ENCODE results near the gene OR51B5. TPM values are rescaled to one million over a fixed set of nuclear protein-coding genes. Genes with fewer than 3 reads are reported as not detected.

The OR51B5 gene
- total and polyA plus RNA-seq, 2 experiments from 2014 or later = not detected

DNA sequence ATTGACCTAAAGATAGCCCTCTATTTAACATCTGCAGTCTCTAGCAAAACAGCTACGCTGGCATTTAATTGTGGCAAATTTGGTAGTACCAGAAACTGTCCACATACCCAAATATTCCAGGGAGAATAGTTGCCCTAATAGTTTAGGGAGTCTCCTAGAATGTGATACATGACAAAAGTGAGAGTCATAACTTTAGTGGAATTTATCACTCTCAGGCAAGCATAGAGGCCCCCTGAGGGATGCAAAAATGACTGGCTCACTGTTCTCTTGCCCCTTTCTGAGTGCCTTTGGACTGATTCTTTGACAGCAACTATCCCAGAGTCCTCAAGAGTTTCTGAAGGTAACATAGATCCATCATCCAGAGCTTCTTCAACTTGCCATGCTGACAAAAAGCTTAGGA lies 39.3 kb downstream of the OR51B5 start:
- Histone ChIP-seq H4K20me1 (replicated peaks; ENCODE audit: insufficient read depth) (no peaks in the 10 kb centered on the region; the same call in 1 of the 2 replicates), H3K36me3 (ENCODE audit: insufficient read depth) (no peaks in the 10 kb centered on the region), H3K4me1 (ENCODE audit: insufficient read depth) (no peaks in the 10 kb centered on the region), H3K4me3 (no peak overlapping the region), H3K27me3 (ENCODE audit: insufficient read depth) (no peaks in the 10 kb centered on the region), H2AFZ (no peak overlapping the region), H3K4me2 (no peak overlapping the region), H3F3A (replicated peaks; ENCODE audit: low read depth) (no peaks in the 10 kb centered on the region), H3K9me2 (ENCODE audit: insufficient read depth) (no peaks in the 10 kb centered on the region), H3K79me2 (replicated peaks; ENCODE audit: insufficient read depth) (no peaks in the 10 kb centered on the region), H3K27ac (ENCODE audit: low read depth) (no peak overlapping the region)
- TF ChIP-seq, protein P1, sequence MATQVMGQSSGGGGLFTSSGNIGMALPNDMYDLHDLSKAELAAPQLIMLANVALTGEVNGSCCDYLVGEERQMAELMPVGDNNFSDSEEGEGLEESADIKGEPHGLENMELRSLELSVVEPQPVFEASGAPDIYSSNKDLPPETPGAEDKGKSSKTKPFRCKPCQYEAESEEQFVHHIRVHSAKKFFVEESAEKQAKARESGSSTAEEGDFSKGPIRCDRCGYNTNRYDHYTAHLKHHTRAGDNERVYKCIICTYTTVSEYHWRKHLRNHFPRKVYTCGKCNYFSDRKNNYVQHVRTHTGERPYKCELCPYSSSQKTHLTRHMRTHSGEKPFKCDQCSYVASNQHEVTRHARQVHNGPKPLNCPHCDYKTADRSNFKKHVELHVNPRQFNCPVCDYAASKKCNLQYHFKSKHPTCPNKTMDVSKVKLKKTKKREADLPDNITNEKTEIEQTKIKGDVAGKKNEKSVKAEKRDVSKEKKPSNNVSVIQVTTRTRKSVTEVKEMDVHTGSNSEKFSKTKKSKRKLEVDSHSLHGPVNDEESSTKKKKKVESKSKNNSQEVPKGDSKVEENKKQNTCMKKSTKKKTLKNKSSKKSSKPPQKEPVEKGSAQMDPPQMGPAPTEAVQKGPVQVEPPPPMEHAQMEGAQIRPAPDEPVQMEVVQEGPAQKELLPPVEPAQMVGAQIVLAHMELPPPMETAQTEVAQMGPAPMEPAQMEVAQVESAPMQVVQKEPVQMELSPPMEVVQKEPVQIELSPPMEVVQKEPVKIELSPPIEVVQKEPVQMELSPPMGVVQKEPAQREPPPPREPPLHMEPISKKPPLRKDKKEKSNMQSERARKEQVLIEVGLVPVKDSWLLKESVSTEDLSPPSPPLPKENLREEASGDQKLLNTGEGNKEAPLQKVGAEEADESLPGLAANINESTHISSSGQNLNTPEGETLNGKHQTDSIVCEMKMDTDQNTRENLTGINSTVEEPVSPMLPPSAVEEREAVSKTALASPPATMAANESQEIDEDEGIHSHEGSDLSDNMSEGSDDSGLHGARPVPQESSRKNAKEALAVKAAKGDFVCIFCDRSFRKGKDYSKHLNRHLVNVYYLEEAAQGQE (IDR thresholded peaks at IDR 0.05; ENCODE audit: unreplicated experiment) = no peak
- no peak for TF ChIP-seq STAT1 (IDR thresholded peaks at IDR 0.05; ENCODE audit: unreplicated experiment)
- no peak for TF ChIP-seq NANOG (IDR thresholded peaks at IDR 0.05; ENCODE audit: borderline replicate concordance)
- no peak for TF ChIP-seq EZH2phosphoT487 (IDR thresholded peaks at IDR 0.05; ENCODE audit: unreplicated experiment)
- no peak for TF ChIP-seq EZH2 (IDR thresholded peaks at IDR 0.05; ENCODE audit: low read depth, unreplicated experiment)
- TF ChIP-seq POLR2AphosphoS5 (IDR thresholded peaks at IDR 0.05; ENCODE audit: low read depth) = no peak
- H3K36me3 Mint-ChIP-seq (ENCODE audit: low read depth) = no peaks in the 10 kb centered on the region
- no peak overlapping the region for H3K27ac Mint-ChIP-seq
- H3K27me3 Mint-ChIP-seq (ENCODE audit: insufficient read depth, low read depth, poor library complexity) = no peaks in the 10 kb centered on the region
- ATAC-seq (no peak), DNase-seq (ENCODE audit: low spot score) (no peak)
- no peaks in the 10 kb centered on the region for H3K4me1 Mint-ChIP-seq
- H3K9me3 Mint-ChIP-seq = no peaks in the 10 kb centered on the region
- no peak overlapping the region for H3K4me3 Mint-ChIP-seq

DNA sequence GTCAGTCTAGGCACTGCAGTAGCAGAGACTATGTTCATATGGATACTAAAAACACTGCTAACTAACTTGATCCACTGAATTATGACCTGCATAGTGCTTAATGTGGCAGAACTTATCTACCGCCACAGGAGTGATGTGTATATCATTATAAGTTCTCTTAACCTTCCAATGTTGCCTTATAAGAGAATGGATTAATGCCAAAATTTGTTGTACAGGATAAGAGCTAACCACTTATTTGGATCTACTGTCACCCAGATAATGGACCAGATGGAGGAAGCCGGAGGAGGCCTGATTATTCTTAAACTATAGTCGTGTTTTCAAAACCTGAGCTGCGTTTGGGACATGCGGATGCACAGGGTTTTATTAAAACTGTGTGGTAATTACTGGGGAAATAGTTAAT lies 39.7 kb downstream of the OR51B5 start:
- Mint-ChIP-seq H3K4me1 (no peaks in the 10 kb centered on the region), H3K4me3 (no peak overlapping the region), H3K27me3 (ENCODE audit: insufficient read depth, low read depth, poor library complexity) (no peaks in the 10 kb centered on the region), H3K36me3 (ENCODE audit: low read depth) (no peaks in the 10 kb centered on the region), H3K27ac (no peak overlapping the region), H3K9me3 (no peaks in the 10 kb centered on the region)
- no peak for DNase-seq (ENCODE audit: low spot score)
- no peak for ATAC-seq
- Histone ChIP-seq H3K36me3 (ENCODE audit: insufficient read depth) (no peaks in the 10 kb centered on the region), H2AFZ (no peak overlapping the region), H3K27me3 (ENCODE audit: insufficient read depth) (no peaks in the 10 kb centered on the region), H3K4me3 (no peak overlapping the region), H3F3A (replicated peaks; ENCODE audit: low read depth) (no peaks in the 10 kb centered on the region), H4K20me1 (replicated peaks; ENCODE audit: insufficient read depth) (no peaks in the 10 kb centered on the region; the same call in 1 of the 2 replicates), H3K4me1 (ENCODE audit: insufficient read depth) (no peaks in the 10 kb centered on the region), H3K27ac (ENCODE audit: low read depth) (no peak overlapping the region), H3K4me2 (no peak overlapping the region), H3K9me2 (ENCODE audit: insufficient read depth) (no peaks in the 10 kb centered on the region), H3K79me2 (replicated peaks; ENCODE audit: insufficient read depth) (no peaks in the 10 kb centered on the region)
- no peak for TF ChIP-seq JUNB (IDR thresholded peaks at IDR 0.05; ENCODE audit: unreplicated experiment)
- no peak for TF ChIP-seq STAT1 (IDR thresholded peaks at IDR 0.05; ENCODE audit: unreplicated experiment)
- no peak for TF ChIP-seq EZH2phosphoT487 (IDR thresholded peaks at IDR 0.05; ENCODE audit: unreplicated experiment)
- no peak for TF ChIP-seq EZH2 (IDR thresholded peaks at IDR 0.05; ENCODE audit: low read depth, unreplicated experiment)
- TF ChIP-seq, protein P2, sequence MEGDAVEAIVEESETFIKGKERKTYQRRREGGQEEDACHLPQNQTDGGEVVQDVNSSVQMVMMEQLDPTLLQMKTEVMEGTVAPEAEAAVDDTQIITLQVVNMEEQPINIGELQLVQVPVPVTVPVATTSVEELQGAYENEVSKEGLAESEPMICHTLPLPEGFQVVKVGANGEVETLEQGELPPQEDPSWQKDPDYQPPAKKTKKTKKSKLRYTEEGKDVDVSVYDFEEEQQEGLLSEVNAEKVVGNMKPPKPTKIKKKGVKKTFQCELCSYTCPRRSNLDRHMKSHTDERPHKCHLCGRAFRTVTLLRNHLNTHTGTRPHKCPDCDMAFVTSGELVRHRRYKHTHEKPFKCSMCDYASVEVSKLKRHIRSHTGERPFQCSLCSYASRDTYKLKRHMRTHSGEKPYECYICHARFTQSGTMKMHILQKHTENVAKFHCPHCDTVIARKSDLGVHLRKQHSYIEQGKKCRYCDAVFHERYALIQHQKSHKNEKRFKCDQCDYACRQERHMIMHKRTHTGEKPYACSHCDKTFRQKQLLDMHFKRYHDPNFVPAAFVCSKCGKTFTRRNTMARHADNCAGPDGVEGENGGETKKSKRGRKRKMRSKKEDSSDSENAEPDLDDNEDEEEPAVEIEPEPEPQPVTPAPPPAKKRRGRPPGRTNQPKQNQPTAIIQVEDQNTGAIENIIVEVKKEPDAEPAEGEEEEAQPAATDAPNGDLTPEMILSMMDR (conservative IDR thresholded peaks at IDR 0.05; ENCODE audit: low read depth in 2 of 2) = no peak
- TF ChIP-seq, protein P1 (IDR thresholded peaks at IDR 0.05; ENCODE audit: unreplicated experiment) = no peak
- no peak for TF ChIP-seq ZNF114 (CRISPR knock-in tag; IDR thresholded peaks at IDR 0.05)
- TF ChIP-seq NANOG (IDR thresholded peaks at IDR 0.05; ENCODE audit: borderline replicate concordance) = no peak
